ENCODE data around the gene PCDHGB2.

DNA sequence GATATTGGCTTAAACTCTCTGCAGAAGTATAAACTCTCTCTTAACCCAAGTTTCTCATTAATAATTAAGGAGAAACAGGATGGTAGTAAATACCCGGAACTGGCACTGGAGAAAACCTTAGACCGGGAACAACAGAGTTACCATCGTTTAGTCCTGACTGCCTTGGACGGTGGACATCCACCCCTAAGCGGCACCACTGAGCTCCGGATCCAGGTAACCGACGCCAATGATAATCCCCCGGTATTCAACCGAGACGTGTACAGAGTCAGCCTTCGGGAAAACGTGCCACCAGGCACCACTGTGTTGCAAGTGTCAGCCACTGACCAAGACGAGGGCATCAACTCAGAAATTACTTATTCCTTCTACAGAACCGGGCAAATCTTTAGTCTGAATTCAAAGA, 38.8 kb downstream of the PCDHGB2 start:
- TF ChIP-seq CTCF (IDR thresholded peaks at IDR 0.05; ENCODE audit: insufficient read depth, low read length) (no peak), POLR2AphosphoS5 (IDR thresholded peaks at IDR 0.05; ENCODE audit: low read depth) (no peak)

Measured in HL-60 (cell line).